PC-3 (cell line): ENCODE measurements around the gene TEPSIN. TPM values are rescaled to one million over a fixed set of nuclear protein-coding genes. Genes with fewer than 3 reads are reported as not detected.

ENCODE experiments used
- ATAC-seq: fragments of 200-7000 bp; cut with Tn5 transposase; 2 replicates; pipeline ENCODE4 v1.9.1; 2020; ENCODE audit warnings: mild to moderate bottlenecking, moderate library complexity
- BruUV-seq: library from RNA; stranded (reverse); fragments of 400-500 nt; replicated peaks from 2 replicates; lab custom pipeline; 2021; lab: Mats Ljungman, UMichigan
- CTCF ChIA-PET: fragments of 300-600 bp; sonication (Branson Sonifier 250); formaldehyde crosslinking; loops from one replicate; lab custom pipeline; 2022; ENCODE audit warnings: antibody characterized with exemption; lab: Charles Lee
- POLR2A ChIA-PET: fragments of 300-600 bp; sonication (Branson Sonifier 250); formaldehyde crosslinking; loops from one replicate; lab custom pipeline; 2022; ENCODE audit warnings: antibody characterized with exemption; ENCODE audit not compliant: unreplicated experiment; lab: Charles Lee
- DNase-seq: peaks from one replicate; pipeline ENCODE4 v3.0.0-alpha.2; 2015
- H2AFZ ChIP-seq: fragments of 300-600 bp; sonication (generic); 2 replicates; pipeline ENCODE4 v1.6.0; 2016; ENCODE audit warnings: antibody characterized with exemption, low read length
- H3F3A ChIP-seq: fragments of 300-600 bp; sonication (generic); one replicate; pipeline ENCODE4 v1.6.0; 2017; ENCODE audit warnings: antibody characterized with exemption, low read length, control low read depth, mild to moderate bottlenecking; ENCODE audit not compliant: unreplicated experiment
- H3K27ac ChIP-seq: fragments of 300-600 bp; sonication (generic); 2 replicates; pipeline ENCODE4 v1.5.1; 2016; ENCODE audit warnings: mild to moderate bottlenecking, low read length
- H3K27me3 ChIP-seq: fragments of 300-600 bp; sonication (generic); 2 replicates; pipeline ENCODE4 v1.6.1; 2016; ENCODE audit warnings: low read length, mixed read lengths
- H3K36me3 ChIP-seq: fragments of 300-600 bp; sonication (generic); 2 replicates; pipeline ENCODE4 v1.6.1; 2016; ENCODE audit warnings: low read depth, mixed run types, low read length, mixed read lengths
- H3K4me1 ChIP-seq: fragments of 300-600 bp; sonication (generic); 2 replicates; pipeline ENCODE4 v1.5.1; 2016; ENCODE audit warnings: low read length; ENCODE audit not compliant: insufficient read depth
- H3K4me2 ChIP-seq: fragments of 300-600 bp; sonication (generic); 2 replicates; pipeline ENCODE4 v1.6.0; 2016; ENCODE audit warnings: low read length
- H3K4me3 ChIP-seq: fragments of 300-600 bp; sonication (generic); 2 replicates; pipeline ENCODE4 v1.5.1; 2016; ENCODE audit warnings: mild to moderate bottlenecking, low read length, mixed read lengths
- H3K79me2 ChIP-seq: fragments of 300-600 bp; sonication (generic); 2 replicates; pipeline ENCODE4 v1.6.1; 2017; ENCODE audit warnings: low read length, mixed read lengths
- H3K9ac ChIP-seq: fragments of 300-600 bp; sonication (generic); 2 replicates; pipeline ENCODE4 v1.6.0; 2016; ENCODE audit warnings: mild to moderate bottlenecking, low read length
- H3K9me2 ChIP-seq: fragments of 300-600 bp; sonication (generic); replicated peaks from 2 replicates; pipeline ENCODE4 v1.6.1; 2016; ENCODE audit warnings: mixed run types, low read length, mixed read lengths
- H3K9me3 ChIP-seq: fragments of 300-600 bp; sonication (generic); 2 replicates; pipeline ENCODE4 v1.6.1; 2016; ENCODE audit warnings: low read length, mixed read lengths
- H4K20me1 ChIP-seq: fragments of 300-600 bp; sonication (generic); 2 replicates; pipeline ENCODE4 v1.6.1; 2016; ENCODE audit warnings: low read length, mixed read lengths
- EZH2 ChIP-seq: fragments of 300-600 bp; sonication (generic); IDR thresholded peaks from one replicate; pipeline ENCODE4 v1.6.1; 2017; ENCODE audit warnings: antibody characterized with exemption, mild to moderate bottlenecking, low read length; ENCODE audit not compliant: unreplicated experiment
- EZH2phosphoT487 ChIP-seq: fragments of 300-600 bp; sonication (generic); IDR thresholded peaks from 2 replicates; pipeline ENCODE4 v1.6.1; 2018; ENCODE audit warnings: mild to moderate bottlenecking, antibody characterized with exemption, low read length, borderline replicate concordance
- intact Hi-C: fragments of 100-400 bp; cut with micrococcal nuclease; formaldehyde crosslinking; loops from 2 replicates; pipeline ENCODE4 v1.9.0; 2023
- total RNA-seq: library from RNA; depleted of rRNA; stranded (reverse); fragments of >200 nt; gene quantifications from 2 replicates; pipeline ENCODE4 v1.2.3, GENCODE V29; 2014
- TF ChIP-seq, protein P1 (sequence below): fragments of 300-600 bp; sonication (generic); conservative IDR thresholded peaks from 2 replicates; pipeline ENCODE4 v1.5.1; 2017; ENCODE audit warnings: antibody characterized with exemption, low read depth, mild to moderate bottlenecking, low read length

Gene TEPSIN
- total RNA-seq, 1 experiment from 2014 or later: 28.8 TPM

DNA sequence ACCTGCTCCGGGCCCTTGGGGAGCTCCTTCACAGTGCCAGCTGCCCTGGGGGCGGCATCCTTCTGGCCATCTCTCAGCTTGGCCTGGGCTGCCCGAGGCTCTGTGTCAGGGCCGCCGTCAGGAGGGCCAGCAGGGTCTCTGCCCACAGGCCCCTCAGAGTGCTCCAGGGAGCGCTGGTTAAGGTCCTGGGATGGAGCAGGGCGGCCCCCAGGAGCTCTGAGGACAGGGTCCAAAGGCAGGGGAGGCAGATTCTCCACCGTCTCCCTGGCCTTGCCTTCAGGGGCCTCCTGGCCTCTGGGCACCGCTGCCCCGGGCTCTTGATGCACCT is 7.5 kb upstream of the TEPSIN start:
- DNase-seq: no peak
- Histone ChIP-seq H3K79me2 (peaks cover 8% of the 10 kb centered on the region; the same call in 1 of the 2 replicates), H3K9ac (no peak overlapping the region), H3K27ac (no peak overlapping the region), H3K4me2 (no peak overlapping the region), H3K27me3 (no peaks in the 10 kb centered on the region), H3K4me1 (no peaks in the 10 kb centered on the region), H4K20me1 (no peaks in the 10 kb centered on the region), H3K9me2 (no peaks in the 10 kb centered on the region), H3F3A (no peaks in the 10 kb centered on the region), H3K4me3 (no peak overlapping the region), H2AFZ (no peak overlapping the region), H3K9me3 (no peaks in the 10 kb centered on the region), H3K36me3 (no peaks in the 10 kb centered on the region; the same call in none of the 2 replicates)
- ChIA-PET CTCF (no interaction called here), POLR2A (no interaction called here)
- BruUV-seq: no TSS peak
- TF ChIP-seq EZH2 (no peak), EZH2phosphoT487 (no peak)
- TF ChIP-seq, protein P1, sequence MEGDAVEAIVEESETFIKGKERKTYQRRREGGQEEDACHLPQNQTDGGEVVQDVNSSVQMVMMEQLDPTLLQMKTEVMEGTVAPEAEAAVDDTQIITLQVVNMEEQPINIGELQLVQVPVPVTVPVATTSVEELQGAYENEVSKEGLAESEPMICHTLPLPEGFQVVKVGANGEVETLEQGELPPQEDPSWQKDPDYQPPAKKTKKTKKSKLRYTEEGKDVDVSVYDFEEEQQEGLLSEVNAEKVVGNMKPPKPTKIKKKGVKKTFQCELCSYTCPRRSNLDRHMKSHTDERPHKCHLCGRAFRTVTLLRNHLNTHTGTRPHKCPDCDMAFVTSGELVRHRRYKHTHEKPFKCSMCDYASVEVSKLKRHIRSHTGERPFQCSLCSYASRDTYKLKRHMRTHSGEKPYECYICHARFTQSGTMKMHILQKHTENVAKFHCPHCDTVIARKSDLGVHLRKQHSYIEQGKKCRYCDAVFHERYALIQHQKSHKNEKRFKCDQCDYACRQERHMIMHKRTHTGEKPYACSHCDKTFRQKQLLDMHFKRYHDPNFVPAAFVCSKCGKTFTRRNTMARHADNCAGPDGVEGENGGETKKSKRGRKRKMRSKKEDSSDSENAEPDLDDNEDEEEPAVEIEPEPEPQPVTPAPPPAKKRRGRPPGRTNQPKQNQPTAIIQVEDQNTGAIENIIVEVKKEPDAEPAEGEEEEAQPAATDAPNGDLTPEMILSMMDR: no peak
- no peak for ATAC-seq
- intact Hi-C loops: no loop called here

DNA sequence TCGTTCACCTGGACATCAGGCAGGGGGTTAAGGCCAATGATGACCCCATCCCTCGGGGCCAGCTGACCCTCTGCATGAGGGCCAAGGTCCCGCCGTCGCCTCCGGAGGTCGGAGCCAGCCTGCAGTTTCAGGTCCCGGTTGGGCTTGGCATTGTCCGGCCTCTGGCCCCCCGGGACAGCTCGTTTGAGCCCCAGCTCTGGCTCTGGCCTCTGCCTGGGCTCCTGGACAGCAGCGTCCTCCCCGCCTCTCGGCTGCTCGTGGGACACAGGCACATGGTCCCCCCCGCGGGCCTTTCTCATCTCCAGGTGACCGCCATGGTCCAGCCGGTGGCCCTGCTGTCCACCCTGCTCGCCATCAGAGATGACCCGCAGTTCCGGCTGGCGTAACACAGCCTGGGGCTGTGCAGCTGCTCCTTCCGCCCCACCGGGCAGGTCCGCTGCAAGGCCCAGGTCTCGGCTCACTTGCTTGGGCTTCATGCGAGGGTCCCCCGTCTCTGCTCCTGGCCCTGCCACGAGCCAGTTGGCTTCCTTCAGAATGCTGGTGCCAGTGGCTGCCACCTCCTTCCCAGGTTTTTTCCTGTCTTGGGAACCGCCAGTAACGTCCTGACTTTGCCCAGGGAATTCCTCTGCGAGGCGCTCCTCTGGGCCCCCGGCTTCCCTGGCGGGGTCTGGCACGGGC is 6.9 kb upstream of the TEPSIN start:
- H3K4me1 ChIP-seq: peaks cover 2% of the 10 kb centered on the region; the same call in 1 of the 2 replicates
- ATAC-seq (no peak), DNase-seq (no peak)
- peaks cover 13% of the 10 kb centered on the region for H3K79me2 ChIP-seq
- ChIA-PET POLR2A (no interaction called here), CTCF (no interaction called here)
- H4K20me1 ChIP-seq: no peaks in the 10 kb centered on the region
- H3K9me3 ChIP-seq: no peaks in the 10 kb centered on the region
- TF ChIP-seq, protein P1: no peak
- no peak for TF ChIP-seq EZH2phosphoT487
- no peaks in the 10 kb centered on the region for H3F3A ChIP-seq
- no peaks in the 10 kb centered on the region; the same call in none of the 2 replicates for H3K36me3 ChIP-seq
- no peak overlapping the region for H3K9ac ChIP-seq
- H3K4me3 ChIP-seq: no peak overlapping the region
- BruUV-seq: no TSS peak
- H3K9me2 ChIP-seq: no peaks in the 10 kb centered on the region
- no peaks in the 10 kb centered on the region for H3K27me3 ChIP-seq
- intact Hi-C loops: no loop called here
- H2AFZ ChIP-seq: no peak overlapping the region
- H3K27ac ChIP-seq: no peak overlapping the region
- H3K4me2 ChIP-seq: no peak overlapping the region

DNA sequence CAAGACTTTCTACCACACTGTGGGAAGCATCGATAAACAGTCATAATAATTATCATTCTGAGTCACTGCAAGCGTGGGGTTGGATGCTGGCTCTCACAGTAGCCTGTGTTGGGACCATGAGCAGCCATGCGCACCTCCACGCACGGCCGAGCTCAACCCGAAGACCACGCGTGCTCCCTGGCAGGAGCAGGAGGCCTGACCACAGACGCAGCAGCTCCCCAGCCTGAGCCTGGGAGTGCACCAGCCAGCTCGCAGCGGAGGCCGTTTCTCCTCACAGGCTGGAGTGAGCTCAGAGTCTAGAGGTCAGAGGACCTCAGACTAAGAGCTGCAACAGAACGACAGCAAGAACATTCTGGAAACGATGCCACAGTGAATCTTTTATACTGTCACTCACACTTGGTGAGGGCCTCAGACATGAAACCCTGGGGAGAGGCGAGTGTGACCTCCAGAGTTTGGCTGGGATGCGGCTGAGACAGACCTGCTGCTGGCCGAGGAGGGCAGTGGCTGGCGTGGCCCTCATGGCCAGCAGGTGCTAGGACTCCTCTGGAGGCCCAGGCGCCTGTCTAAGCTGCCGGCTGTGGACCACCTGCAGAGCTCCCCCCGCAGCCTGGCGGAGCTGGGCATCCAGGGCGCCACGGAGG is 6.3 kb upstream of the TEPSIN start:
- peak; percentile 20 for ATAC-seq
- no TSS peak for BruUV-seq
- Histone ChIP-seq H4K20me1 (no peaks in the 10 kb centered on the region), H3K36me3 (no peaks in the 10 kb centered on the region; the same call in 1 of the 2 replicates), H3K9me3 (no peaks in the 10 kb centered on the region), H3K4me3 (no peak overlapping the region), H3K79me2 (peaks cover 19% of the 10 kb centered on the region), H3K27me3 (no peaks in the 10 kb centered on the region), H3F3A (no peaks in the 10 kb centered on the region), H3K9me2 (no peaks in the 10 kb centered on the region), H3K4me2 (no peak overlapping the region), H3K9ac (no peak overlapping the region), H3K27ac (no peak overlapping the region), H2AFZ (no peak overlapping the region), H3K4me1 (peaks cover 8% of the 10 kb centered on the region; the same call in 1 of the 2 replicates)
- ChIA-PET POLR2A (no interaction called here), CTCF (no interaction called here)
- DNase-seq: peak; percentile 18
- intact Hi-C loops: no loop called here
- no peak for TF ChIP-seq EZH2
- TF ChIP-seq EZH2phosphoT487: no peak
- TF ChIP-seq, protein P1: no peak
